AG09319 (cell line): ENCODE results near the gene GNAQ.

ENCODE experiments used
- DNase-seq: peaks from one replicate; pipeline ENCODE4 v3.0.0-alpha.2; 2010; ENCODE audit warnings: low read depth; ENCODE audit errors: extremely low read depth
- TF ChIP-seq, protein P1 (sequence below): IDR thresholded peaks from 2 replicates; pipeline ENCODE4 v1.5.1; 2011; ENCODE audit warnings: low read depth, mild to moderate bottlenecking, inconsistent platforms, low read length, moderate library complexity

Gene GNAQ

DNA sequence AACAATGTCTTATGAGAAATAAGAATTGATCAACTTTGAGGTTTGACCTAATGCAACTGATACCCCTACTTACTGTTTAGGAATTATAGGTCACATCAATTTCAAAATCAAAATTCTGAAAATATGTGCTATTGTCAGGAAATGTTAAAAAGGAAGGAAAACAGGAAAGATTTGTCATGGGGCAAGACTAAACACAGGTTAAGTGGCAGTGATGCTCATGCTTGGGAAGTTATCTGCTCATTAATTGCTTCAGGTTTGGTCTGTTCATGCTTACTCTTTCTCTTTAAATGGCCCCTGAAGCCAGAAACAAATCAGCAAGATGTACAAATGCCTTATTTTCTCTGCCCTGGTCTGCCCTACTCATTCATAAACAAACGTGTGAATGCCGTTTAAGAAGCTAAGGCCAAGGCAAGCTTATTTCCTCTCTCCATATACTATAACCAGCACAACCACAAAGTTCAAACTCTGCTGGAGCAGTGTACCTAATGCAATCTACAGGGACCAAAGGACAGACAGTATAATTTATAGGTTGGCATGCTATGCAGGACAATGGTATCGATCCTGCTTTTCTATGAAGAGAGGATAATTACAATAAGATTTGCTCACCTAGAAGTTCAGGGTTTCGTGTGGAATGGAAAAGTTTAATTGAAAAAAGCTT is 177.2 kb downstream of the GNAQ start:
- TF ChIP-seq, protein P1, sequence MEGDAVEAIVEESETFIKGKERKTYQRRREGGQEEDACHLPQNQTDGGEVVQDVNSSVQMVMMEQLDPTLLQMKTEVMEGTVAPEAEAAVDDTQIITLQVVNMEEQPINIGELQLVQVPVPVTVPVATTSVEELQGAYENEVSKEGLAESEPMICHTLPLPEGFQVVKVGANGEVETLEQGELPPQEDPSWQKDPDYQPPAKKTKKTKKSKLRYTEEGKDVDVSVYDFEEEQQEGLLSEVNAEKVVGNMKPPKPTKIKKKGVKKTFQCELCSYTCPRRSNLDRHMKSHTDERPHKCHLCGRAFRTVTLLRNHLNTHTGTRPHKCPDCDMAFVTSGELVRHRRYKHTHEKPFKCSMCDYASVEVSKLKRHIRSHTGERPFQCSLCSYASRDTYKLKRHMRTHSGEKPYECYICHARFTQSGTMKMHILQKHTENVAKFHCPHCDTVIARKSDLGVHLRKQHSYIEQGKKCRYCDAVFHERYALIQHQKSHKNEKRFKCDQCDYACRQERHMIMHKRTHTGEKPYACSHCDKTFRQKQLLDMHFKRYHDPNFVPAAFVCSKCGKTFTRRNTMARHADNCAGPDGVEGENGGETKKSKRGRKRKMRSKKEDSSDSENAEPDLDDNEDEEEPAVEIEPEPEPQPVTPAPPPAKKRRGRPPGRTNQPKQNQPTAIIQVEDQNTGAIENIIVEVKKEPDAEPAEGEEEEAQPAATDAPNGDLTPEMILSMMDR: no peak
- no peak for DNase-seq

DNA sequence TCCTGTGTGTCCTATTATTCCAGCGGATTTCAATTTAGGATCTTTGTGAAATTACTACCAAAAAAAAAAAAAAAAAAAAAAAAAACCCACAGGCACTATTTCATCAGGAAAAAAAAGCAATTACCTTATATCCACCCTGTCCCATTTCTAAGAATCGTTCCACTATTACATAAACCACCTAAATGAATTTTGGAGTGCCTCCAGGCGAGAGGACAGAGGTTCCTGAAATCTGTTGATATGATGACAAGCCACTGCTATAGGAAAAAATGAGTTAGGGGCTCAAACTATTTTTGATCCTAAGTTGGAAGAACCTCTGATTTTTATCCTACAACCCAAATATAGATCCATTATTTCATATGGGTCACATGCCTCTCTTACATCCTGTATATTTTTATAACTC is 177.9 kb downstream of the GNAQ start:
- no peak for DNase-seq
- TF ChIP-seq, protein P1: no peak

DNA sequence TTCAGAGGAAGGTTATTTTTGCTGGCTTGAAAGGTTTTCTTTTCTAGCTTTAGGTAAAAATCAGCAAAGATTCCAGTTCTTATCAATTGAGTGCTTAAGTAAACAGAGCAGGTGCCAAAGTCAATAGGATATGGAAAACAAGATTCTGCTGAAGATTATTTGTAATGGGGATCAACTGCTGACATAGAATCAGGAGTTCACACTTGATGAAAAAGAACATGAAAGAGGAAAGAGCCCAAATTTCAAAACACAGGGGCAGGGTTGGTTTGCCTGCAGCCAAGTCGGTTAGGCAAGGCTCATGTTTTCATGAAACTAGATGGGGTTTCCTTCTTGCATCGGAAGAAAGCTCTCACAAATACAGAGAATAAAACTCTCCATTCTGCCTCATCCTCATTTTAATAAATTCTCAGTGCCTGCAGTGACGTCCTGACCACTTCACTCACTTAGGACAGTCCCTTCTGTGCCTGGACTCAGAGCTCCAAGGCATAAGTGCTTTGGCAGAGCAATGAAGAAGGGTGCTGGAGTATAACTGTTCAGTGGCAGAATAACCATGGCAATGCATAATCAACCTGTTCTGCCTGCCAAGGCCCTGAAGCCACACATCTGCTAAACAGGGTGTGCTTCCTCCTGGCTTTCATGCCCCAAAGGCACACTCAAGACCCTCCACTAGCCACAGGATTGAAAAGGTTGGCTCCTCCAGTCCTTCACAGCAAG is 179.6 kb downstream of the GNAQ start:
- DNase-seq: no peak
- TF ChIP-seq, protein P1: no peak

DNA sequence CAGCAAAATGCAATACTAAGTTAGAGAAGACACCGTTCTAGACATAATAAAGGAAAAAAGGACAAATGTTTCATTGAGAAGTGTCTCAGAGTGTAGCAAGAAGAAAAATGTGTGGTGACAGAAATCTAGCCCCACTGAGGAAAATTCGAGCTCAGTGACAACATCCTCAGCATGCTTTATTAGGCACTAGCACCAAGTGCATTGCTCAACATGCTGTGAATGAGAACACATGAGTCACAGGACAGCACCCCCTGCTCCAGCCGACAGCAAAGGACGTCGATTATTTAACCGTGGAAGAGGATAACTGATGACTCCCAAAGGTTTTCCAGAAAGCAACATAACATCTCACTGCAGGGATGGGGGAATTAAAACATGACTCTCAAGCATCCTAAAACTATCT is 182.7 kb downstream of the GNAQ start:
- TF ChIP-seq, protein P1: no peak; the same call in 1 of the 2 replicates
- DNase-seq: peak; percentile 38

DNA sequence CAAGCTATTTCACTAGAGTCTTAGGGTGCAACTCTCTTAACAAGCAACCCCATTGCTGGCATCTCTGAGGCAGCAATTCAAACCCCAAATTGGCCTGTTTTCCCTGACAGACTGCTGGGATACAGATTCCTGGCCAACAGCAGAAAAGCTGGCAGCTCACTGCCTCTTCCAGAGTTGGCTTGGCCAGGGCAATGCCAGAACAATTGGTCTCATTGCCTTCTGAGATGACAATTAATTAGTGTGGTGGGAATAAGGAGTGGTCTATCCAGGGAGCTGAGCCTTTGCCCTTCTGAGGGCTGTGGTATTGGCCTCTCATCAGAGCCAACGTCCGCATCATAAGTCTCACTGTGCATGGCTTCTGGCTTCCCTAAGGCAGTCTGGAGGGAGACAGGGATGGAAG is 183.2 kb downstream of the GNAQ start:
- no peak for DNase-seq
- TF ChIP-seq, protein P1: no peak

DNA sequence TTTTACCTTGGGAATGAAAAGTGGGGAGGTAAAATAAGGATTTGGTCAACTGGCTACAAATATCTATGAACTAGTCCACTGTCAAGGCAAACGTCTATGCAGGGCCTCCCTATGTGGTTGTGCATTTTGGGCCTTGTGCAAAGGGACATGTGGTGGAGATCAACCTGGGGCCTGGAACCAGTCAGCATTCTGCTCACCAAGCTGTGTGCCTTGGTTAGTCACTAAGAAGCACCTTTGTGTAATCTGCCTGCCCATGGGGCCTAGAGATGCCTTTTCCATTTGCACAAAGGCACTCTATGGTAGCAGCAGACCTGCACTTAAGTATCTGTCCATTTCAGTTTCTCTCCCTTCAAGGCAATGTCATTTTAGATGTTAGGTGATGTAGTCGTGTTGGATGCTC is 184.0 kb downstream of the GNAQ start:
- DNase-seq: no peak
- TF ChIP-seq, protein P1: no peak

DNA sequence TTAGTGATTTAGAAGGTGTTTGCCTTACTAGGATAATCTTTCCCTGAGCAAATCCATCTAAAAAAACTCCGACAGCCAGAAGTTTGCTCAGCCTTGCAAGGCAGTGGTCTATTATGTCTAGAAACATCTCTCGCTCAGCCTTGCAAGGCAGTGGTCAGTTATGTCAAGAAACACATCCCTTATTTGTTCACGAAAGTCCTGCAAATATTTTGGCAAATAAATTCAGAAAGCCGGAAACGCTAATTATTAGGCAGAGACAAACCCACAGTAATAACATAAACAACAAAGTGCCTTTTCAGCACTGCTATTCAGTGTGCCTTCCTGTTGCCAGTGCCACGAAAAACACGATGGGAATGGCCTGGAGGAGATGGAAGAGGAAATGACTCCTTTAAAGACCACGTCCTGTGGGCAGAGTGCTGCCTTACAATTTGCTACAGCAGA is 184.5 kb downstream of the GNAQ start:
- TF ChIP-seq, protein P1: no peak
- DNase-seq: no peak
